ENCODE measurements around the gene SYNDIG1. TPM values are rescaled to one million over a fixed set of nuclear protein-coding genes. Genes with fewer than 3 reads are reported as not detected.

Gene SYNDIG1
- total and polyA plus RNA-seq, 4 donors, result 23.9 to 46.4 (median 33.1) TPM

GRCh38 chr20:24694157-24694726 lies 224.8 kb downstream of the SYNDIG1 start:
- no peaks in the 10 kb centered on the region for H3K27me3 ChIP-seq (ENCODE audit: control insufficient read depth, insufficient read depth, low read length)
- no peak overlapping the region for H3K27ac ChIP-seq (ENCODE audit: low read depth, low read length)
- peaks cover 11% of the 10 kb centered on the region for H3K4me1 ChIP-seq (ENCODE audit: control insufficient read depth, insufficient read depth, low read length)
- no peaks in the 10 kb centered on the region for H3K9me3 ChIP-seq (ENCODE audit: control insufficient read depth, insufficient read depth, low read length)
- WGBS (ENCODE audit: insufficient coverage), result 80% methylated on average over 12 of the region's 12 CpGs
- H3K36me3 ChIP-seq (ENCODE audit: control insufficient read depth, insufficient read depth, low read length), result no peaks in the 10 kb centered on the region
- no peak for DNase-seq (ENCODE audit: low read depth in 4 of 6, low spot score in 6 of 6)
- no peak overlapping the region for H3K4me3 ChIP-seq (ENCODE audit: low read depth, low read length)

DNA sequence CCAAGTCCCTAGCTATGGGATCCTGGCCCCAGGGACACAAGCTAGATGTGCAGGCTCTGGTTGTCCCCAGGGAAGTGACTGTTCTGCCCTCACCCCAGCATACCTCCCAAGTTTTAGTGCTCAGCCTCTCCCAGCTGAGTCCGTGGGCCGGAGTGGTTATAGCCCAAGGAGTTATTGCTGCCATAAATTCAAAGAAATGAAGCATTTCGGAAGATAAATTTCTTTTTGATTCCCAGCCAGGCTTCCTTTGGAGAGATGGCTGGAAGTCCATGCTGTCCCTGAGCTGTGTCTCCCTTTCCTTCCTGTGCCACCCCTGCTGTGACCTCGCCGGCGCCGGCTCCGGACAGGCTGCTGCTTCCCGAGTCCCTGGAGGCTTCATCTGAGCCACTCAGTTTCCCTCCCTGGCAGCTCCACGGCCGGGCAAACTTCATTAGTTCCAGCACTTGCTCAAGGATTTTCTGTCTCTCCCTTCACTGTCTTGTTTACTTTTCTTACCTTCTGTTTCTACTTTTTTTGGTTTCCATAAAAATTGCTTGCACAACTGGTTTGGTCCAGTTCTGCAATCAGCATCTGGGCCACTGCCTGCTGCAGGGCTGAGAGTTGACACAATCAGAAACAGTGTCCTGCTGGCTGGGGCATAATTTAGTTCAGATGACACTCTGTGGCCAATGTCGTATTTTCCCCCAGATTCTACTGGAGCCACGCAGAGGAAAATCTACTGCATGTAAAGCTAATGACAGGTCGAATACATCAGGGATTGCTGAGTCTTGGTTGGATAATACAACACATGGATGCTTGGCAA lies 225.5 kb downstream of the SYNDIG1 start:
- no peak overlapping the region for H3K27ac ChIP-seq (ENCODE audit: low read depth, low read length)
- H3K4me3 ChIP-seq (ENCODE audit: low read depth, low read length), result no peak overlapping the region
- H3K9me3 ChIP-seq (ENCODE audit: control insufficient read depth, insufficient read depth, low read length), result no peaks in the 10 kb centered on the region
- H3K36me3 ChIP-seq (ENCODE audit: control insufficient read depth, insufficient read depth, low read length), result no peaks in the 10 kb centered on the region
- peaks cover 11% of the 10 kb centered on the region for H3K4me1 ChIP-seq (ENCODE audit: control insufficient read depth, insufficient read depth, low read length)
- no peak for DNase-seq (ENCODE audit: low read depth in 4 of 6, low spot score in 6 of 6)
- 49% methylated on average over 13 of the region's 14 CpGs for WGBS (ENCODE audit: insufficient coverage)
- no peaks in the 10 kb centered on the region for H3K27me3 ChIP-seq (ENCODE audit: control insufficient read depth, insufficient read depth, low read length)

- Histone ChIP-seq H3K27me3 (ENCODE audit: control insufficient read depth, insufficient read depth, low read length) (no peaks in the 10 kb centered on the region), H3K9me3 (ENCODE audit: control insufficient read depth, insufficient read depth, low read length) (no peaks in the 10 kb centered on the region), H3K4me3 (ENCODE audit: low read depth, low read length) (no peak overlapping the region), H3K36me3 (ENCODE audit: control insufficient read depth, insufficient read depth, low read length) (no peaks in the 10 kb centered on the region), H3K27ac (ENCODE audit: low read depth, low read length) (no peak overlapping the region), H3K4me1 (ENCODE audit: control insufficient read depth, insufficient read depth, low read length) (peaks cover 19% of the 10 kb centered on the region)
- WGBS (ENCODE audit: insufficient coverage), result 85% methylated on average over 2 of the region's 2 CpGs
- DNase-seq (ENCODE audit: low read depth in 4 of 6, low spot score in 6 of 6), result no peak
Measured at GRCh38 chr20:24695529-24696225, 226.2 kb downstream of the SYNDIG1 start.

DNA sequence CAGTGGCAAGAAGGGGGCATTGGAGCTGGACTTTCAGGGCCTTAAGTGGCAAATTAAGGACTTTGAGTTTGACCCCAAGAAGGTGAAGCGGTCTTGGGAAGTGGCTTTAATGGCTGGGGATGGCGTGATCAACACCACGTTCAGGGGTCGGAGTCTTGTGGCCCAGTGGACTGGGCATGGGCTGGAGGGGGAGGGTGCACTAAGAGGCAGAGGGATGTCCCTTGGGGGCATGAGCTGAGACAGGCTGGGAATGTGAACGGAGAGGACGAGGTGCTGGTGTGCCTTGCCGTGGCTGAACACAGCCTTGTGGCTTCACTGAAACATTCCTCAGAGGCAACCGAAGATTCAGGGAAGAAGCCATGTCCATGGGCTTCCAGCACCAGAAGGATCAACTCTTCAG lies 227.0 kb downstream of the SYNDIG1 start:
- DNase-seq (ENCODE audit: low read depth in 4 of 6, low spot score in 6 of 6), result no peak
- H3K36me3 ChIP-seq (ENCODE audit: control insufficient read depth, insufficient read depth, low read length), result no peaks in the 10 kb centered on the region

GRCh38 chr20:24697411-24697810 lies 228.0 kb downstream of the SYNDIG1 start:
- Histone ChIP-seq H3K27ac (ENCODE audit: low read depth, low read length) (no peak overlapping the region), H3K27me3 (ENCODE audit: control insufficient read depth, insufficient read depth, low read length) (no peaks in the 10 kb centered on the region), H3K36me3 (ENCODE audit: control insufficient read depth, insufficient read depth, low read length) (no peaks in the 10 kb centered on the region), H3K4me1 (ENCODE audit: control insufficient read depth, insufficient read depth, low read length) (peaks cover 22% of the 10 kb centered on the region), H3K4me3 (ENCODE audit: low read depth, low read length) (no peak overlapping the region), H3K9me3 (ENCODE audit: control insufficient read depth, insufficient read depth, low read length) (no peaks in the 10 kb centered on the region)
- DNase-seq (ENCODE audit: low read depth in 4 of 6, low spot score in 6 of 6), result no peak
- 100% methylated on average over 1 of the region's 6 CpGs for WGBS (ENCODE audit: insufficient coverage)

More for the DNA sequence above, 227.0 kb downstream of the SYNDIG1 start:
- WGBS (ENCODE audit: insufficient coverage), result 91% methylated on average over 8 of the region's 8 CpGs
- Histone ChIP-seq H3K4me1 (ENCODE audit: control insufficient read depth, insufficient read depth, low read length) (peaks cover 20% of the 10 kb centered on the region), H3K27ac (ENCODE audit: low read depth, low read length) (no peak overlapping the region), H3K4me3 (ENCODE audit: low read depth, low read length) (no peak overlapping the region), H3K9me3 (ENCODE audit: control insufficient read depth, insufficient read depth, low read length) (no peaks in the 10 kb centered on the region), H3K27me3 (ENCODE audit: control insufficient read depth, insufficient read depth, low read length) (no peaks in the 10 kb centered on the region)

DNA sequence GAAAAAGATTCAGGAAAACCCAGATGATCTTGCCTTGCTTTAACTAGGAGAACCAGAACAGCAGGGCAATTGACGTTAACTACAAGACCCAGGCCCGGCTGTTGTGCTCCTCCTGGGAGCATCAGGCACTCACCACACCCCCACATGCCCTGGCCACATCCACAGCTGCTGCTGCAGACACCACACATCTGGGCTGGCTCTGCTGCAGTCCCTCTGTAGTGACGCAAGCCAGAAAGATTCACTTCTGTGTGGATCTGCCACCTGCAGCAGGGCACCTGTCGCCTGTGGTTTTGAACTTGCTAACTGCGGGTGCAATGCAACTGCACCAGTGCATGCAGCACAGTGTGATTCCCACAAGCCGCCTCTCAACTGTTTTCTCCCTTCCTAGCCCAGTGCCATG lies 228.8 kb downstream of the SYNDIG1 start:
- no peaks in the 10 kb centered on the region for H3K36me3 ChIP-seq (ENCODE audit: control insufficient read depth, insufficient read depth, low read length)
- peaks cover 22% of the 10 kb centered on the region for H3K4me1 ChIP-seq (ENCODE audit: control insufficient read depth, insufficient read depth, low read length)
- no peak for DNase-seq (ENCODE audit: low read depth in 4 of 6, low spot score in 6 of 6)
- 83% methylated on average over 6 of the region's 6 CpGs for WGBS (ENCODE audit: insufficient coverage)
- no peak overlapping the region for H3K27ac ChIP-seq (ENCODE audit: low read depth, low read length)
- no peaks in the 10 kb centered on the region for H3K9me3 ChIP-seq (ENCODE audit: control insufficient read depth, insufficient read depth, low read length)
- no peaks in the 10 kb centered on the region for H3K27me3 ChIP-seq (ENCODE audit: control insufficient read depth, insufficient read depth, low read length)
- no peak overlapping the region for H3K4me3 ChIP-seq (ENCODE audit: low read depth, low read length)

GRCh38 chr20:24698706-24699206 lies 229.3 kb downstream of the SYNDIG1 start:
- Histone ChIP-seq H3K4me3 (ENCODE audit: low read depth, low read length) (no peak overlapping the region), H3K27ac (ENCODE audit: low read depth, low read length) (no peak overlapping the region)

DNA sequence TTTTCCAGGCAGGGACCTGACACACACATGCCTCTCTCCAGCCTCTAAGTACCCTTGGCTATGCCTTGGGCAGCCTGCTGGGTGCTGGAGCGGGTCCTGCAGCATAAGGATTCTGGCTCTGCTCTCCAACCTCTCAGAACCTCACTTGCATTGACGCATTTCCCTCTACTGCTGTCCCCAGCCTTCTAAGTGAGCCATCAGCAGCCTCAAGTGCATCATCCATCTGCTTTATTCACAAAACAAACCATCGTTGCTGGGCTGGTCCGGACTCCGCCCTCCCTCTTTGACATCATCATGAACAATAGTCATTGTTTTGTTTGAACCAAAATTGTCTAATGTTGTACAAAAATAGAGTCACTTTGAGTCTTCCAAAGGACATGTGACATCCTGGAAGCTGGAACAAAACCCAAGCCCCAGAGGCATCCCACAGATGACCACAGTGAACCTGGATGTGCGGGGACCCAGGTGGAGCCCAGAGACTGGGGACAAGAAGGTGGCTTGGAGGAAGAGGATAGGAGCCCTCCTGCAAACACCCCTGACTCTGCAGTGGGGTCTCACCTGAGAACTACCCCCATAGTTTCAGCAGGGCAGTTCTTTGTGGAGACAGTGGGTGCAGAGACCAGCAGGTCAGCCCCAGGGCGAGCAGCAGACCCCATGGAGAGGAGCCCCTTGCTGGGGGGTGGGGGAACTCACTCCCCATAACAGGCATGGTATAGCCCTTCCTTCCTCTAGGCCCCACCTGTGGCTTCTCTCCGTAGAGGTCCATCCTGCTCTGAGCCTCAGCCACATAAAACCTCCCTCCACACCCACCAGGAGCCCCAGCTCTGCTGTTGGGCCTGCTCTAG lies 230.1 kb downstream of the SYNDIG1 start:
- H3K9me3 ChIP-seq (ENCODE audit: control insufficient read depth, insufficient read depth, low read length), result no peaks in the 10 kb centered on the region
- peaks cover 17% of the 10 kb centered on the region for H3K4me1 ChIP-seq (ENCODE audit: control insufficient read depth, insufficient read depth, low read length)
- DNase-seq (ENCODE audit: low read depth in 4 of 6, low spot score in 6 of 6), result no peak
- H3K36me3 ChIP-seq (ENCODE audit: control insufficient read depth, insufficient read depth, low read length), result no peaks in the 10 kb centered on the region
- no peak overlapping the region for H3K27ac ChIP-seq (ENCODE audit: low read depth, low read length)
- WGBS (ENCODE audit: insufficient coverage), result 81% methylated on average over 4 of the region's 8 CpGs
- no peak overlapping the region for H3K4me3 ChIP-seq (ENCODE audit: low read depth, low read length)
- no peaks in the 10 kb centered on the region for H3K27me3 ChIP-seq (ENCODE audit: control insufficient read depth, insufficient read depth, low read length)

More at GRCh38 chr20:24698706-24699206, 229.3 kb downstream of the SYNDIG1 start:
- no peaks in the 10 kb centered on the region for H3K27me3 ChIP-seq (ENCODE audit: control insufficient read depth, insufficient read depth, low read length)
- WGBS (ENCODE audit: insufficient coverage), result 90% methylated on average over 4 of the region's 5 CpGs
- DNase-seq (ENCODE audit: low read depth in 4 of 6, low spot score in 6 of 6), result no peak
- H3K9me3 ChIP-seq (ENCODE audit: control insufficient read depth, insufficient read depth, low read length), result no peaks in the 10 kb centered on the region
- no peaks in the 10 kb centered on the region for H3K36me3 ChIP-seq (ENCODE audit: control insufficient read depth, insufficient read depth, low read length)
- peaks cover 22% of the 10 kb centered on the region for H3K4me1 ChIP-seq (ENCODE audit: control insufficient read depth, insufficient read depth, low read length)

All from spinal cord (tissue), 10 donors.